H9 (cell line): ENCODE results near the gene PIPOX. TPM values are rescaled to one million over a fixed set of nuclear protein-coding genes. Genes with fewer than 3 reads are reported as not detected.

Experiments
- DNase-seq: peaks from one replicate; pipeline ENCODE4 v3.0.0-alpha.2; 2017
- H2AFZ ChIP-seq: one replicate; pipeline ENCODE4 v1.6.1; 2013; ENCODE audit warnings: mild to moderate bottlenecking, low read length, control low read depth, moderate library complexity
- H2AK5ac ChIP-seq: 2 replicates; pipeline ENCODE4 v1.6.1; 2013; ENCODE audit warnings: low read length, control low read depth, mixed read lengths; ENCODE audit not compliant: insufficient read length
- H2BK120ac ChIP-seq: one replicate; pipeline ENCODE4 v1.6.1; 2013; ENCODE audit warnings: low read depth, mild to moderate bottlenecking, low read length, control low read depth, inconsistent platforms; ENCODE audit not compliant: poor library complexity, severe bottlenecking
- H2BK12ac ChIP-seq: 2 replicates; pipeline ENCODE4 v1.6.1; 2013; ENCODE audit warnings: low read length, control low read depth, mixed read lengths, low read depth; ENCODE audit not compliant: insufficient read length
- H2BK15ac ChIP-seq: 2 replicates; pipeline ENCODE4 v1.6.1; 2013; ENCODE audit warnings: low read depth, low read length, control low read depth
- H2BK20ac ChIP-seq: one replicate; pipeline ENCODE4 v1.6.1; 2013; ENCODE audit warnings: low read depth, mild to moderate bottlenecking, low read length, control low read depth, inconsistent platforms; ENCODE audit not compliant: poor library complexity, severe bottlenecking
- H2BK5ac ChIP-seq: 2 replicates; pipeline ENCODE4 v1.6.1; 2013; ENCODE audit warnings: low read length, control low read depth, mixed read lengths; ENCODE audit not compliant: insufficient read length
- H3K14ac ChIP-seq: 2 replicates; pipeline ENCODE4 v1.6.1; 2013; ENCODE audit warnings: low read length, control low read depth; ENCODE audit not compliant: insufficient read depth
- H3K18ac ChIP-seq: 2 replicates; pipeline ENCODE4 v1.6.1; 2013; ENCODE audit warnings: low read depth, mild to moderate bottlenecking, mixed read lengths, low read length, control low read depth; ENCODE audit not compliant: insufficient read length
- H3K23ac ChIP-seq: 2 replicates; pipeline ENCODE4 v1.6.1; 2013; ENCODE audit warnings: low read length, control low read depth, mixed read lengths, low read depth; ENCODE audit not compliant: insufficient read length
- H3K23me2 ChIP-seq: 2 replicates; pipeline ENCODE4 v1.6.1; 2013; ENCODE audit warnings: low read depth, mild to moderate bottlenecking, mixed read lengths, low read length, control low read depth; ENCODE audit not compliant: insufficient read length, poor library complexity, severe bottlenecking
- H3K27ac ChIP-seq: 2 replicates; pipeline ENCODE4 v1.5.1; 2013; ENCODE audit warnings: low read length, control low read depth, mixed read lengths, low read depth; ENCODE audit not compliant: insufficient read length
- H3K27me3 ChIP-seq: 2 replicates; pipeline ENCODE4 v1.6.1; 2013; ENCODE audit warnings: low read length, control low read depth, inconsistent platforms; ENCODE audit not compliant: insufficient read depth
- H3K4ac ChIP-seq: 2 replicates; pipeline ENCODE4 v1.6.1; 2013; ENCODE audit warnings: low read depth, mild to moderate bottlenecking, control low read depth, inconsistent platforms, low read length, moderate library complexity
- H3K4me1 ChIP-seq: 2 replicates; pipeline ENCODE4 v1.6.1; 2013; ENCODE audit warnings: low read length, control low read depth, inconsistent platforms; ENCODE audit not compliant: insufficient read depth
- H3K4me2 ChIP-seq: 2 replicates; pipeline ENCODE4 v1.6.1; 2013; ENCODE audit warnings: low read length, control low read depth, mixed read lengths; ENCODE audit not compliant: insufficient read length, insufficient read depth
- H3K56ac ChIP-seq: 2 replicates; pipeline ENCODE4 v1.6.1; 2013; ENCODE audit warnings: low read depth, mild to moderate bottlenecking, mixed read lengths, low read length, control low read depth; ENCODE audit not compliant: insufficient read length
- H3K79me1 ChIP-seq: 2 replicates; pipeline ENCODE4 v1.6.1; 2013; ENCODE audit warnings: low read depth, mild to moderate bottlenecking, moderate library complexity, low read length, control low read depth, inconsistent platforms; ENCODE audit not compliant: insufficient read depth, poor library complexity, severe bottlenecking
- H3K79me2 ChIP-seq: 2 replicates; pipeline ENCODE4 v1.6.1; 2013; ENCODE audit warnings: low read length, control low read depth, inconsistent platforms; ENCODE audit not compliant: insufficient read depth
- H3K9ac ChIP-seq: 2 replicates; pipeline ENCODE4 v1.6.1; 2013; ENCODE audit warnings: low read length, control low read depth, mixed read lengths; ENCODE audit not compliant: insufficient read length; ENCODE audit errors: extremely low read depth
- H3K9me3 ChIP-seq: one replicate; pipeline ENCODE4 v1.6.1; 2013; ENCODE audit warnings: low read depth, low read length, inconsistent platforms; ENCODE audit not compliant: control insufficient read depth
- H3T11ph ChIP-seq: one replicate; pipeline ENCODE4 v1.6.1; 2013; ENCODE audit warnings: mild to moderate bottlenecking, low read length, control low read depth, inconsistent platforms
- H4K20me1 ChIP-seq: one replicate; pipeline ENCODE4 v1.6.1; 2013; ENCODE audit not compliant: control insufficient read depth, insufficient read length, insufficient read depth
- H4K5ac ChIP-seq: 2 replicates; pipeline ENCODE4 v1.6.1; 2013; ENCODE audit warnings: low read depth, mild to moderate bottlenecking, mixed read lengths, low read length, control low read depth; ENCODE audit not compliant: insufficient read length
- H4K8ac ChIP-seq: replicated peaks from 2 replicates; pipeline ENCODE4 v1.6.1; 2013; ENCODE audit warnings: low read length, control low read depth, mixed read lengths, low read depth; ENCODE audit not compliant: insufficient read length
- H4K91ac ChIP-seq: 2 replicates; pipeline ENCODE4 v1.6.1; 2013; ENCODE audit warnings: low read depth, mild to moderate bottlenecking, moderate library complexity, mixed read lengths, low read length, control low read depth; ENCODE audit not compliant: insufficient read length
- H3K27ac Mint-ChIP-seq, 3 experiments: 2 replicates in 2 of 3; 3 replicates in 1 of 3; pipeline ENCODE4 v1.8.0; 2020 to 2021; ENCODE audit warnings: mixed read lengths in 3 of 3, mild to moderate bottlenecking in 1 of 3, moderate library complexity in 1 of 3
- H3K27me3 Mint-ChIP-seq: 2 replicates; pipeline ENCODE4 v1.8.0; 2021; ENCODE audit warnings: low read depth, mild to moderate bottlenecking, moderate library complexity, mixed read lengths
- H3K36me3 Mint-ChIP-seq, 3 experiments: 2 replicates in 2 of 3; 3 replicates in 1 of 3; pipeline ENCODE4 v1.8.0; 2020 to 2021; ENCODE audit warnings: low read depth in 3 of 3, mixed read lengths in 3 of 3; ENCODE audit not compliant: insufficient read depth in 1 of 3
- H3K4me1 Mint-ChIP-seq, 2 experiments: 2 replicates each; pipeline ENCODE4 v1.8.0; 2020; ENCODE audit warnings: mixed read lengths in 2 of 2
- H3K4me3 Mint-ChIP-seq, 2 experiments: 2 replicates in 1 of 2; 3 replicates in 1 of 2; pipeline ENCODE4 v1.8.0; 2020 to 2021; ENCODE audit warnings: mild to moderate bottlenecking in 2 of 2, mixed read lengths in 2 of 2, moderate library complexity in 1 of 2
- H3K9me3 Mint-ChIP-seq, 2 experiments: 2 replicates in 1 of 2; 3 replicates in 1 of 2; pipeline ENCODE4 v1.8.0; 2020; ENCODE audit warnings: mild to moderate bottlenecking in 2 of 2, mixed read lengths in 2 of 2, moderate library complexity in 1 of 2
- CTCF ChIP-seq: fragments of 200-600 bp; sonication (generic); conservative IDR thresholded peaks from 3 replicates; pipeline ENCODE4 v1.8.0; 2021; ENCODE audit warnings: antibody characterized with exemption, mild to moderate bottlenecking
- WGBS: extraction: QIAGEN DNeasy Blood & Tissue Kit; methylation state at CpG from one replicate; pipeline ENCODE4 v1.1.7; 2013; ENCODE audit warnings: missing lambda C conversion rate, low lambda C conversion rate, mixed read lengths; ENCODE audit not compliant: insufficient read length; ENCODE audit errors: extremely low coverage; 5-methylcytosine and 5-hydroxymethylcytosine counted together
- total RNA-seq: library from RNA; stranded (reverse); gene quantifications from 2 replicates; pipeline ENCODE4 v1.2.1, GENCODE V29; 2021

The PIPOX gene
- total RNA-seq, 1 experiment from 2014 or later = 30.1 TPM

GRCh38 chr17:29037739-29038084, 5.2 kb upstream of the PIPOX start:
- peaks cover 12% of the 10 kb centered on the region for H3K4me1 ChIP-seq
- H3K4me1 Mint-ChIP-seq = peaks cover 34 to 37% of the 10 kb centered on the region in 2 experiments
- DNase-seq = no peak
- H3K79me1 ChIP-seq = no peaks in the 10 kb centered on the region
- no peak overlapping the region for H2BK5ac ChIP-seq
- H3K27ac ChIP-seq = no peak overlapping the region
- no peak overlapping the region for H3K18ac ChIP-seq
- no peak overlapping the region for H2BK12ac ChIP-seq
- H3K36me3 Mint-ChIP-seq = peaks cover 13 to 20% (median 15%) of the 10 kb centered on the region in 3 experiments
- no peak overlapping the region for H2BK20ac ChIP-seq
- no peak overlapping the region for H2BK120ac ChIP-seq
- no peak overlapping the region for H2AK5ac ChIP-seq
- H4K20me1 ChIP-seq = no peaks in the 10 kb centered on the region
- H3K4me2 ChIP-seq = no peak overlapping the region
- no CpG with 5 or more reads among the region's 10 CpGs for WGBS
- H3K9me3 Mint-ChIP-seq = peaks cover 19 to 20% of the 10 kb centered on the region in 2 experiments
- no peak overlapping the region for H3K4me3 Mint-ChIP-seq
- no peak for TF ChIP-seq CTCF
- no peaks in the 10 kb centered on the region for H3K9me3 ChIP-seq
- H3K56ac ChIP-seq = no peak overlapping the region
- no peak overlapping the region for H3K23ac ChIP-seq
- H3K14ac ChIP-seq = peak overlapping the region; percentile 0; the same call in 1 of the 2 replicates
- H4K5ac ChIP-seq = no peak overlapping the region
- no peaks in the 10 kb centered on the region for H3K79me2 ChIP-seq
- no peak overlapping the region for H4K91ac ChIP-seq
- no peak overlapping the region for H2AFZ ChIP-seq
- H4K8ac ChIP-seq = no peak overlapping the region
- H3K23me2 ChIP-seq = no peaks in the 10 kb centered on the region
- peaks cover 5% of the 10 kb centered on the region for H3K27me3 Mint-ChIP-seq
- H3T11ph ChIP-seq = no peak overlapping the region
- no peak overlapping the region for H3K27ac Mint-ChIP-seq
- H3K27me3 ChIP-seq = no peaks in the 10 kb centered on the region
- H3K4ac ChIP-seq = no peak overlapping the region
- H2BK15ac ChIP-seq = no peak overlapping the region
- H3K9ac ChIP-seq = no peak overlapping the region
